MV-4-11 (cell line): ENCODE data around the gene CTNNA2.

Experiments used
- DNase-seq: peaks from one replicate; lab custom pipeline; 2025; lab: John Stamatoyannopoulos, UW

CTNNA2 gene

DNA sequence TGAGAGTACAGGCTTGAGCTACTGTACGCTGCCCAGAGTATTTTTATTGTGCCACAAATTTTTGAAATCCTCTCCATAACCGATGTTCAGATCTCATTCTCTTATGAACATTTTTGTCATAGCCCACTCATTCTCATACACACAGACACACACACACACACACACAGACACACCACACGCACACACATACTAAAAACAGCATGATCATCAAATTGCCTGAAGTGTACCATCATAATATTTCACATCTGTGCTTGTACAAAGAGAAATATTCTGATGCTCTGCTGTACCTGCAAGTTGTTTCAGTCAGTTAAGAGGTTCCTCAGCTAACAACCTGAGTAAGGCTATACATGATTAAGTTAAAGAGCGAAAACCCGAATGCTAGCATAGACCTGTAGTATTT is 696.6 kb downstream of the CTNNA2 start:
- no peak for DNase-seq

GRCh38 chr2:80217446-80217845 is 704.6 kb downstream of the CTNNA2 start:
- DNase-seq = no peak

GRCh38 chr2:80222644-80223043 is 709.8 kb downstream of the CTNNA2 start:
- DNase-seq = no peak

DNA sequence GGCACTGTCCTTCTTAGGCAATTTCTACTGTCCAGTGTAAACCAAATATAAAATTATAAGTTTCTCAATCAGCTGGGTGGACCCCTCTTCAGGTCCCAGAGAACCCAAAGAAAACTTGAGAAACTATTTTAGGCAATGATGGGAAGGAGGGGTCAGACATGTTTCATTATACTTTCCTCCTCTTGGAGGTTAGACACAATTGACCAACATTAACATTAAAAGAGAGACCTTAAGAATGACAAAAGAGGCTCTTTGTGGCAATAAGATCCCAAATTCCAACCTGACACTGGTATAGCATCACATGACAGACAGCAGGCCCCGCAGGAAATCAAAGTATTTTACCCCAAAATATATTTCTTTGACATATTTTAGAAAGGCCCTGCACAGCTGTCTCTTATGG is 718.6 kb downstream of the CTNNA2 start:
- DNase-seq = no peak

DNA sequence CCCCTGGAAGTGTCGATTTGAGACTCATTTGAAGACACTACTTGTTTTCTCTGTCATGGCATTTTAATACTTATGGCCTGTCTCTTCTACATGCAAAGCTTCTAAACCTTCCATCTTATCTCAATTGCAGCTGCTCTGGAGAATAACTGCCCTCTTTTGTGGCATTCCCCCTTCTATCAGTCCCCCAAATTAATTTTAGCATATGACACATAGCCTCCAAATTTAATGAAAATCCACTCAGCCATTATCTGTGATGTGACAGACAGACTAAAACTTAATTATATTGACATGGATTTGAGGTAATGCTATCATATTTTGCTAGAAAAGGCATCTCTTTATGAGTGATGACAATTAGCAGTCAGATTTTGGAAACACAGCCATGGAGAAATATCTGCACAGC is 720.5 kb downstream of the CTNNA2 start:
- DNase-seq = no peak

- DNase-seq = no peak
These were observed 726.0 kb downstream of the CTNNA2 start for GRCh38 chr2:80238692-80239469.

DNA sequence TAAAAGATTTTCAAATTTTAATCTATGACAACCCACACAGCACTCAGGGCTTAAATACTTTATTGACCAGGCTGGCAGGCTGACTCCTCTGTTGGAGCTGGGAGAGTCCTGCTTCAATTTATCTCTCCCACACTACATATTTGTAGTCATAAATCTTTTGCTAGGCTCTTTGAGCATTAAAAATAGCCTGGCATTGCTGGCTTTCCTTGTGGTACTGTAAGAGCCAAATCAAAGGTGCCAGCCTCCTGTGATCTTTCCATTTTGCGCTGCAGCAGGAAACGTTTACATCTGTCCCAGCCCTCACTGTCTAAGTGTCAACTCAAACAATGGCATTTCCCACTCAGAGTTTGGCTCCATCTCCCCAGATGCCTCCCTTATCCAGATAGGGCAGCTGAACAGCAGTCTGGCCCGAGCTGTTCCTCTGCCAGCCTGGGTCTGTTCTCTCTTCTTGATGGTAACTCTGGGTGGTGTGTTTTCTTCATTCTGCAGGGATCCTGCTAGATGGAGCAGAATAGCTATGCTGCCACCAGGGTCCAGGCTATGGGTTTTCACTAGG is 729.6 kb downstream of the CTNNA2 start:
- DNase-seq = no peak

GRCh38 chr2:80244905-80245584 is 732.2 kb downstream of the CTNNA2 start:
- no peak for DNase-seq

- DNase-seq = no peak
These were observed 733.7 kb downstream of the CTNNA2 start for GRCh38 chr2:80246534-80246933.

DNA sequence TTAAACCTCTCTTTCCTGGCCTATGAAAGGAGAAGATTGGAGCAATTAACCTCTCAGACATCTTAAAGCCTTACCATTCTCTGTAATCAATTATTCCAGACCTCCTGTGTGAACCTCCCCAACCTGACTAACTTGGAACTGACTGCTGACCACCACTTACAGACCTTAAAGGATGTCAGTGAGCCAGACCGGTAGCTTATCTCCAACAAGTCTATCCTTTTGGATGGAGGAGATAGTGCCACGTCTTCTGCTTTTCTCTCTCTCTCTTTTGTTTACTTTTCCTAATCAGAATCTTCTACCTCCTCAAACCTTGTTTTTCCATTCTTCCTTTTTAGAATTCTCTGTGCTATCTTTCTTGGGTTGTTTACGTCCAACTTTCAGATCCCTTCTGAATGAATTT is 734.5 kb downstream of the CTNNA2 start:
- DNase-seq = no peak

DNA sequence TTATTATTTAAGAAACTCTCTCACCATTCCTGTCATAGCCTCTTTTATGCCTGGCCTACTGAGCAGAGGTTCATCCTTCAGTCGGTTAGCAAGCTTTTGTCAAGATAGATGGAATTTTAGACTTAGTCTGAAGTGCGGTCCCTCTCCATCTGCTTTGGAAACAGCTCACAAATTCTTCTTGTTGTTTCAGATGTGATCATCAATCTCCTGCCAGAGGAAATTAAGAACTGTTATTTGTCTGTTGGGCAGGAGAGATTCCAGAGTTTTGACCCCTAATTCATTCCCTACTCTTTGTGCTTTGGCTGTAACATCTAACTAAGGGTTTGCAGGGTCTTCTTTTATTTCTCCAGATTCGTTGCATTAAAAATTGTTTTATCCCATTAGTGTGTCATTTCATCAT is 735.3 kb downstream of the CTNNA2 start:
- no peak for DNase-seq

DNA sequence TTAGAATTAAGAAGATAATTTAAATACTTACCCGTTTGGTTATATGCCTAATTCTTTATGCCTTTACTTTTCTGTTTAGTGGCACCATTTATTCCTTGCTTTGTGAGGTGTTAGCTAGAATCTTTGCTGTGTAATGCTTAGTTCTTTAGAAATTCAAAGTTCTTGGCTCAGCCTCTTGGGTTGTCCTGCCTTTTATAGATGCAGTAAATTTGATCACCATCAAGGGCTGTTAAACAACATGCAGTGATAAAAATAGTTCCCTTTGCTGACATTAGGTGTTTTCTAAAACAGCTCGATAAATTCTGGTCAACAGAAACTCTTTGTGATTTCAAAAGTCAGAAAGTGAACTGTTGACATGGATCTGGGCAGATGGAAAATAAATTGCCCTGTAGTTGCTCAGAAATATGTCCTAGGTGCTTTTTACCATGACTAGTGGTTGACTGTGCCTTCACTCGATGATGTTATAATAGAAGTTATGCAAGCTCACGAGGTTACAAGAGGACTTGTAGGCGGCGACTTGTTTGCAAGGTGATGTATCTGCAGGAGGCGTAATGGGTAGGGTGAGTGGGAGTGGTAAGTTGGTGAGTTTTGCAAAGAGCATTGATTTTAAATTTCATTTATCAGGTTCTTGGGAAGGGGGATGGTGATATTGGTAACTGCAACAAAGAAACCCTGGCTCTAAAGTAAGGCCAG is 739.6 kb downstream of the CTNNA2 start:
- DNase-seq = no peak

DNA sequence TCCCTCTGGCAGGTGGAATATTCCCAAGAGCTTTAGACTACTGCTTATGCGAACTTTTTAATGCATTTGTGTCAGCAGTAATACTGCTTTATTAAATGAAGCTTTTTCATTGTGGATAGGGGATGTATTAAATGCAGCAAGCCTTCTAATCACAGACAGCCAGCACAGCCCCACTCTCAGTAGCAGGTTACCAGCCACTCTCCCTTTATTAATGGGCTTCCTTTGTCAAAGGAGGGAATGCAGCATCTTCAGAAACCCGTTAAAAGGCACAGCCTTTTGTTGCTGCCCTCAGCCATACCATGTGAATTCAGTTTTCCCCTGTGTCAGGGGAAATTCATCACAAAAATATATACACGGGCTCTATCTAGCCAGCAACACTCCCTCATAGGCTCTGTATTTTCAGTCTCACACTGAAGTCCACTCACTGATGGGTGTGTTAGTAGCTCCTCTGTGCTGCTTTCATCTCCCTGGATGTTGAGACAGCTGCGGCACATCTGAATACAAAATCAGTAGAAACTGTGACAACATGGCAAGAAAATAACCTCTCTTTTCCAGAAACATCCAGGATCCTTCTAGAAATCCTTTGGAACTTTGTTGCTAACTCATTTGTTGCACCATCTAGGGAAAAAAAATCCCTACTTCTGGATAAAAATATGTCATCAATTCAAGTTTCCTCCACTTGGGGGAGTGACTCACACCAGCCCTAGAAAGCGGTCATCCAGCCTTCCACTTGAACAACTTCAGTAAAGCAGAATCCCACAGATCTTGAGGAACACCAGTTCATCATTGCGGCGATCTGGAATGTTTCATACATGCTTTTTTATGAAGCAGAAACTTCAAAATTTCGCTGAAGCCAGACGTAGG is 743.3 kb downstream of the CTNNA2 start:
- DNase-seq = no peak

- peak; percentile 55 for DNase-seq
These were observed 743.9 kb downstream of the CTNNA2 start for GRCh38 chr2:80256782-80257167.

DNA sequence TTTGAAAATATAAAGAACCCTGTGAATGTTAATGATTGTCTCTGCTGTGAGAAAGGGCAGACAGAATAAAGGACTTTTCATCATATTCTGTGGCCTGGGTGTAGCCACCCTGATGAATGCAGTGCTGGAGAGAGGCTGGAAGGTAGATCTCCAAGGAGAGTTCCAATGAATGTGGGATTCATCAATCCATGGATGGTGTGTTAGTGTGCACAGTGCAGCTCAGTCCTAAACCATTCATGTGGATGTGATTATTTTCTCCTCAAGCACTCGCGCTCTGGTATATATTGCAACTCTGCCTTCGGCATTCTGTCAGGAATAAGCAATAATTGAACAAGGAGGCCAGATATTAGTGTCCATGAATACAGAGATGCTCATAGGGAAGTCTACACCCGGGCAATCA is 744.6 kb downstream of the CTNNA2 start:
- DNase-seq = no peak

DNA sequence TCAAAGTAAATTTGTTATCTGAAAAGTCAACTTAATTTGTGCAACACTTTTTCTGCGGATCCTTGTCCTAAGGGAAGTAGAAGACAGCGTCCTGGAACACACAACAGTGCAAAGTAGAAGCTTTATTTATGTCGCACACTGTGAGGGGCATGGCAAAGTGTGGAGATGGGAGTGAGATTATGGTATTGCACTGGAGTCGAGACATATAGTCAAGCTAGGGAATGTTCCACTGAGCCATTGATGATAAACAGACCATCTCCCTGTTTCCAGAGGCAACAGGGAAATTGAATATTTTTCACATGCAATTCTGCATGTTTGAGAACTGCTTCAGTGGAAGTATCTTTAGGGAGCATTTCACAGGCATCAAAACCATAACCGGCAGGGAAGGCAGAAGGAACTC is 745.5 kb downstream of the CTNNA2 start:
- DNase-seq = no peak

GRCh38 chr2:80258793-80259192 is 745.9 kb downstream of the CTNNA2 start:
- DNase-seq = no peak

DNA sequence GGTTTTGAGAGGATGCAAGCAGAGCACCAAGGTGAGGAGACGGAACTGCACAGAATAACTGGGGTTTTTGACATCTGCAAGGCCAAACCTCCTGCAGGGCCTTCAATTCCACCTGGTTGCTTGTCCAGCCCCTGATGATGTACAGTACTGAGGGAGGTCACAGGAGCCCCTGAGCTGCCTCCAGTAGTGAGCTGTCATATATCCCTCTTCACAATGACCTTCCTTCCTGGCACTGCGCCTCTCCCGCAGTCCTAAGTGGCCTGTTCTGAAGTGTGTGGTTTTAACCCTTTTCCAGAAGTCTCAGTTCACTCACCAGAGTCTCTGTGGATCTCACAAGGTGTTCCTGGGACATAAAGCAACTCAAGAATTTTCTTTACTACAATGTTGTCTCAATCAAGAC is 746.4 kb downstream of the CTNNA2 start:
- DNase-seq = no peak

DNA sequence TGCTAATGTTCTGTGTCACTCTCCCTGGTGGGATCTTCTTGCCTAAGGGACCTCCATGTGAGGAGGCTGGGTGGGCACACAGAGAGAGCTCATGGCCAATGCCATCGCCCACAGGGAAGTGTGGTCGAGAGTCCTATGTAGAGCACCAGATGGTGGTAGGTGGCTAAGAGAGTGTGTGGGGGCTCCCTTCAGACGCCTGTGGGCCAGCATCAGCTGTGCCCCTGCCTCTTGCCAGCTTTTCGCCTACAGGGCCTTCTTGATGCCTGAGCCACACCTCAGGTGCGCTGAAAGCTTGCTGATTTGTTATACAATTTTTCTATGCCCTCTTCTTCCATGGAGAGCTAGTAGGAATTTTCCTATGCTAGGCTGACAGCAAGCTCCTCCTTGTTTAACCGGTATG is 753.4 kb downstream of the CTNNA2 start:
- DNase-seq = no peak

DNA sequence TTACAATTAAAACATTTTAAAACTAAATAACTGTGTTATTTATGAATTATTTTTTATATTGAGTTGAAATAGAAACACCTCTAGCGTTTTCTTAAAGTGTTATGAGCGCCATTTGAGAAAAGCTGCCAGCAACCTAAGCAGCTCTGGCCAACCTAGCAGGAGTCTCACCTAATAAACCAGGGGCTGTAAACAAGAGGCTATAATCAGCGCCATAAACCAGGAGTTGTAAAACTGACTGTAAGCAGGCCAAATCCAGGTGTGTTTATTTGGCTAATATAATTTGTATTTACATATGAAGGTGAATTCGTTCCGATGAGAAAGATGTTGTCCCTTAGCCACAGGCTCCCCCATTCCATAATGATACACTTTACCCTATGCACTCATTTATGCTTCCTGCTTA is 757.0 kb downstream of the CTNNA2 start:
- no peak for DNase-seq

GRCh38 chr2:80280598-80280997 is 767.7 kb downstream of the CTNNA2 start:
- DNase-seq = no peak

- no peak for DNase-seq
These were observed 768.2 kb downstream of the CTNNA2 start for GRCh38 chr2:80281049-80281448.
